HCT116 (cell line): Measurements from ENCODE around the gene PSMB5. TPM values are rescaled to one million over a fixed set of nuclear protein-coding genes. Genes with fewer than 3 reads are reported as not detected.

Source experiments
- ATAC-seq: fragments of 200-7000 bp; cut with Tn5 transposase; 2 replicates; pipeline ENCODE4 v1.9.1; 2020; ENCODE audit warnings: mild to moderate bottlenecking, moderate library complexity
- BruUV-seq: library from RNA; stranded (reverse); fragments of 400-500 nt; replicated peaks from 2 replicates; lab custom pipeline; 2021; lab: Mats Ljungman, UMichigan
- CTCF ChIA-PET: fragments of 300-600 bp; sonication (Branson Sonifier 250); formaldehyde crosslinking; loops from one replicate; lab custom pipeline; 2021; ENCODE audit warnings: antibody characterized with exemption; lab: Charles Lee
- POLR2A ChIA-PET: fragments of 300-600, 350-600 bp; sonication (Branson Sonifier 250); formaldehyde crosslinking; loops from one replicate; lab custom pipeline; 2021; ENCODE audit warnings: antibody characterized with exemption; lab: Charles Lee
- RAD21 ChIA-PET, 2 experiments: fragments of 300-600 bp; sonication (Branson Sonifier 250); formaldehyde crosslinking; loops; one replicate each; lab custom pipeline; 2023; ENCODE audit warnings: low total read pairs in 2 of 2; ENCODE audit not compliant: uncharacterized antibody in 2 of 2, unreplicated experiment in 2 of 2, low non-redundant PET in 1 of 2; lab: Charles Lee
- DNase-seq: peaks from one replicate; pipeline ENCODE4 v3.0.0-alpha.2; 2010; ENCODE audit warnings: low read depth, low spot score
- H2AFZ ChIP-seq: fragments of 200-600 bp; shearing (Covaris generic), sonication (generic); 2 replicates; pipeline ENCODE4 v1.6.1; 2017; ENCODE audit warnings: low read depth, mixed run types, mixed read lengths, antibody characterized with exemption, low read length; ENCODE audit not compliant: poor library complexity, severe bottlenecking
- H3K27ac ChIP-seq: 2 replicates; pipeline ENCODE4 v1.5.1; 2012; ENCODE audit warnings: low read depth, low read length
- H3K27me3 ChIP-seq: fragments of 200-600 bp; sonication (generic); 2 replicates; pipeline ENCODE4 v1.6.1; 2016; ENCODE audit warnings: mixed run types, low read length, mixed read lengths; ENCODE audit not compliant: insufficient read depth
- H3K36me3 ChIP-seq, 2 experiments: fragments of 200-500 bp in 1 of 2; fragments of 200-600 bp in 1 of 2; sonication (Bioruptor generic) in 1 of 2; sonication (generic) in 1 of 2; 2 replicates each; pipeline versions ENCODE4 v1.5.1 to v1.6.1; 2014 to 2016; ENCODE audit warnings: low read length in 2 of 2, inconsistent platforms in 1 of 2, mixed read lengths in 1 of 2, mixed run types in 1 of 2; ENCODE audit not compliant: insufficient read depth in 2 of 2, control insufficient read depth in 1 of 2
- H3K4me1 ChIP-seq, 2 experiments: fragments of 200-600 bp in 1 of 2; sonication (generic) in 1 of 2; 2 replicates each; pipeline versions ENCODE4 v1.5.1 to v1.6.1; 2012 to 2017; ENCODE audit warnings: low read length in 2 of 2, inconsistent platforms in 1 of 2, mild to moderate bottlenecking in 1 of 2, mixed read lengths in 1 of 2, mixed run types in 1 of 2, moderate library complexity in 1 of 2; ENCODE audit not compliant: insufficient read depth in 2 of 2, control insufficient read depth in 1 of 2
- H3K4me2 ChIP-seq: fragments of 200-600 bp; sonication (generic); 2 replicates; pipeline ENCODE4 v1.6.1; 2017; ENCODE audit warnings: mixed run types, low read length, mixed read lengths
- H3K4me3 ChIP-seq, 2 experiments: fragments of 200-600 bp in 1 of 2; sonication (generic) in 1 of 2; replicated peaks in 1 of 2; 2 replicates each; pipeline ENCODE4 v1.5.1; 2011 to 2016; ENCODE audit warnings: low read length in 2 of 2, control low read depth in 1 of 2, low read depth in 1 of 2, mild to moderate bottlenecking in 1 of 2, mixed read lengths in 1 of 2, mixed run types in 1 of 2
- H3K79me2 ChIP-seq: fragments of 200-600 bp; sonication (generic); 2 replicates; pipeline ENCODE4 v1.6.1; 2017; ENCODE audit warnings: mild to moderate bottlenecking, mixed run types, low read length, moderate library complexity, mixed read lengths; ENCODE audit not compliant: insufficient read depth
- H3K9ac ChIP-seq: fragments of 200-600 bp; sonication (generic); 2 replicates; pipeline ENCODE4 v1.6.1; 2016; ENCODE audit warnings: low read length, mixed read lengths
- H3K9me2 ChIP-seq: fragments of 200-600 bp; sonication (generic), shearing (Covaris generic); 2 replicates; pipeline ENCODE4 v1.6.1; 2017; ENCODE audit warnings: mixed run types, mild to moderate bottlenecking, moderate library complexity; ENCODE audit not compliant: insufficient read depth
- H3K9me3 ChIP-seq, 2 experiments: fragments of 200-500 bp in 1 of 2; fragments of 200-600 bp in 1 of 2; sonication (Bioruptor generic) in 1 of 2; sonication (generic) in 1 of 2; 2 replicates each; pipeline ENCODE4 v1.6.1; 2014 to 2017; ENCODE audit warnings: low read length in 2 of 2, mixed read lengths in 2 of 2, inconsistent platforms in 1 of 2, low read depth in 1 of 2, mild to moderate bottlenecking in 1 of 2, mixed run types in 1 of 2, moderate library complexity in 1 of 2; ENCODE audit not compliant: control insufficient read depth in 1 of 2, insufficient read depth in 1 of 2
- H4K20me1 ChIP-seq: fragments of 200-600 bp; sonication (generic), shearing (Covaris generic); 2 replicates; pipeline ENCODE4 v1.6.1; 2017; ENCODE audit warnings: mixed run types, mild to moderate bottlenecking, moderate library complexity; ENCODE audit not compliant: insufficient read depth
- CEBPB ChIP-seq: IDR thresholded peaks from 2 replicates; pipeline ENCODE4 v1.6.1; 2012; ENCODE audit warnings: low read depth
- CTCF ChIP-seq, 3 experiments: fragments of 200-600 bp in 1 of 3; sonication (generic) in 1 of 3; IDR thresholded peaks in 2 of 3; conservative IDR thresholded peaks in 1 of 3; 2 replicates each; pipeline ENCODE4 v1.5.1; 2012 to 2017; ENCODE audit warnings: low read depth in 2 of 3, low read length in 2 of 3, antibody characterized with exemption in 1 of 3, borderline replicate concordance in 1 of 3, control low read depth in 1 of 3, mild to moderate bottlenecking in 1 of 3, mixed read lengths in 1 of 3, mixed run types in 1 of 3, moderate library complexity in 1 of 3; ENCODE audit not compliant: insufficient read depth in 1 of 3
- EGR1 ChIP-seq: IDR thresholded peaks from 2 replicates; pipeline ENCODE4 v1.6.1; 2012; ENCODE audit warnings: low read depth
- POLR2AphosphoS5 ChIP-seq: IDR thresholded peaks from 2 replicates; pipeline ENCODE4 v1.6.1; 2011; ENCODE audit warnings: mild to moderate bottlenecking, low read depth, low read length, moderate library complexity
- SP1 ChIP-seq: IDR thresholded peaks from 2 replicates; pipeline ENCODE4 v1.6.1; 2012; ENCODE audit warnings: low read depth
- TCF7L2 ChIP-seq: IDR thresholded peaks from 2 replicates; pipeline ENCODE4 v1.7.0; 2011; ENCODE audit warnings: borderline replicate concordance, inconsistent platforms; ENCODE audit not compliant: insufficient read depth, insufficient read length; ENCODE audit errors: extremely low read depth
- ZFX ChIP-seq: fragments of 450-650 bp; IDR thresholded peaks from 2 replicates; pipeline ENCODE4 v1.6.1; 2017
- ZNF274 ChIP-seq: fragments of 200-500 bp; sonication (Bioruptor generic); IDR thresholded peaks from 2 replicates; pipeline ENCODE4 v1.6.1; 2014; ENCODE audit warnings: mild to moderate bottlenecking, low read depth, low read length, inconsistent platforms
- intact Hi-C: fragments of 100-400 bp; cut with micrococcal nuclease; formaldehyde crosslinking; loops from 2 replicates; pipeline ENCODE4 v1.10.0; 2022
- total RNA-seq: library from RNA; stranded (reverse); gene quantifications from one replicate; pipeline ENCODE4 v1.2.1, GENCODE V29; 2021; ENCODE audit not compliant: unreplicated experiment

Gene PSMB5
- total RNA-seq, 1 experiment from 2014 or later = 212 TPM

DNA sequence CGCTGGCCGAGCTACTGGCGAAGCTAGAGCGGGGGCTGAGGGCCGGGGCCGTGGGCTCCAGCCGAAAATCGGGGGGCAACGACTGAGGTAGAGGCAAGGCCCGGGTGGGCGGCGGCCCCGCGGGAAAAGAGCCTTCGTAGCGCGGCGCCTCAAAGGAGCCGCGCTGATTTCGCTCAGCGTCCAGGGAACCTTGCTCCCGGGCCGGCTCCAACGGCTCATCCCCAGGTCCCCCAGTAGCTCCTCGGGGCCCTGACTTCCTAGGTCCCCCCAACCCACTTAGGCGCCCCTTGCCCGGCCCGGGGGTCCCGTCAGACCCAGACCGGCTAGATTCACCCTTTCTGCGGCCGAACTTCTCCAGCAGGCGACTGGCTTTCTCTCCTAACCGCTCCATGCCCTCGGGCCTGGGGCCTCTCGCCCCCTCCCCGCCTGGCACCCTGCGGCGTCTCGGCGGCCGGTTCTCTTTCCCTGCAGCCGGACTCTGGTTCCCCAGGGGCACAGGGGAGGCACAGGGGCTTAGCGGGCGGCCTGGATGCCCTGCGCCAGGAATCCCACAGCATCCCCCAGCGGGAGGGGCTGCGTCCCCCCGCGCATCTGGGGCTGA lies 52.7 kb downstream of the PSMB5 start (continued):
- TF ChIP-seq TCF7L2 (peak; percentile 86), CTCF (IDR thresholded peaks at IDR 0.05 in 2 of 3, conservative IDR thresholded peaks at IDR 0.05 in 1 of 3; ENCODE audit: borderline replicate concordance in 1 of 3, insufficient read depth in 1 of 3, low read depth in 2 of 3, low read length in 2 of 3) (no peak)
- TF ChIP-seq, all 23 proteins: peak for 3

DNA sequence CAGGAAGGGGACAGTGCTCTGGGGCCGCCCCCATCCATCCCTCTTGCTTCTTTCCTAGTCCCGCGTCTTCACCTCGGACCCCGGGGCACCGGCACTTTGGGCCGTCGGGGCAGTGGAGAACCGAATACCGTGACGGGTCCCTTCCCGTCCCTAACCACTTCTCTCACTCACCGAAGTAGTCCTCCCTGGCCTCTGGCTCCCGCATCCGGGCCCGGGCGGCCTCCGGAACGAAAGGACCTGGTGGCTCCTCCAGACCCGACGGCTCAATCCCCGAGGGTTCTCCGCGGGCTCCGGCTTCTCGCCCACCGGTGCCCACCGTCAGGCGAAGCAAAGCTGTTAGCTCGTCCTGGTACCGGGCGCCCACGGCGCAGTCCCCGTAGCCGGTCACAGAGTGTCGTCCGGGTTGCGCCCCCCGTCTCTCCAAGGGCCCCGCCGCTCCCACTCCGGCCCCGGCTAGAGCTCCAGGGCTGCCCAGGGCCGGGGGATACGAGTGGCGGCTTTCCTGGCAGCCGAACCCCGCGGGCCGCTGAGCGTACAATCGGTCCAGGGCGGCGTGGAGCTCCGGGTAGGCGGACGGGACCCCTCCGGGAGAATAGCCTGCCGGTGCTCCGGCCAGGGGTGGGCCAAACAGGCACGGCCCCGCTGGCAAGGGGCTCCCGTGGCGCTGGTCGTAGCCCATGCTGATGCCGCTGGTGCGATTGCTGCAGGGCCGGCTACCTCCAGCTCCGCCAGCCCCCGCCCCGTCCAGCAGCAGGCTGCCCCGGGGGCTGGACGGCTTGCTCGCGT lies 53.4 kb downstream of the PSMB5 start:
- RAD21 ChIA-PET = interaction anchor here (0.7 to 1.3 kb wide), 3 partner anchors 77 to 215 kb away, joined by 3 read pairs; partner anchors contain the start of gene OXA1L (in 1 of the 2)

More for the DNA sequence above, 53.4 kb downstream of the PSMB5 start:
- peaks cover 41 to 52% of the 10 kb centered on the region in 2 experiments for H3K4me1 ChIP-seq
- CTCF ChIA-PET = interaction anchor here (1.0 to 7.6 kb wide), 6 partner anchors 14 to 88 kb away, joined by 5 to 175 read pairs (median 12); partner anchors contain the start of gene CDH24
- POLR2A ChIA-PET = interaction anchor here (0.6 to 2.5 kb wide), 4 partner anchors 14 to 114 kb away, joined by 3 to 10 read pairs (median 6); partner anchors contain the start of genes ACIN1 and C14orf119
- peak overlapping the region; percentile 77 to 83 for H3K4me3 ChIP-seq
- H3K79me2 ChIP-seq = peaks cover 53% of the 10 kb centered on the region
- H4K20me1 ChIP-seq = no peaks in the 10 kb centered on the region
- BruUV-seq = TSS peak; percentile 52
- TF ChIP-seq ZNF274 (no peak), CEBPB (no peak), POLR2AphosphoS5 (0 out of 2 replicates have a peak, but pooled peaks have one; percentile 2), ZFX (peak; percentile 68), EGR1 (no peak), SP1 (no peak)
- ATAC-seq (peak; percentile 18), DNase-seq (no peak)
- peak overlapping the region; percentile 95 for H3K27ac ChIP-seq
- peaks cover 0 to 2% of the 10 kb centered on the region in 2 experiments; a peak in 1 of 4 replicates for H3K36me3 ChIP-seq
- H2AFZ ChIP-seq = no peak overlapping the region
- intact Hi-C loops = loop anchor here (10.0 kb wide), 2 partner anchors 324 to 596 kb away; partner anchors contain the start of genes BCL2L2 and PPP1R3E
- H3K27me3 ChIP-seq = no peaks in the 10 kb centered on the region
- no peaks in the 10 kb centered on the region for H3K9me3 ChIP-seq
- peak overlapping the region; percentile 90 for H3K9ac ChIP-seq
- no peaks in the 10 kb centered on the region for H3K9me2 ChIP-seq
- H3K4me2 ChIP-seq = peak overlapping the region; percentile 97
